OCI-M2 (cell line): Measurements from ENCODE around the gene RAPGEF3.

Experiments used
- DNase-seq: peaks from one replicate; lab custom pipeline; 2025; ENCODE audit not compliant: unreplicated experiment; lab: John Stamatoyannopoulos, UW

Gene RAPGEF3

DNA sequence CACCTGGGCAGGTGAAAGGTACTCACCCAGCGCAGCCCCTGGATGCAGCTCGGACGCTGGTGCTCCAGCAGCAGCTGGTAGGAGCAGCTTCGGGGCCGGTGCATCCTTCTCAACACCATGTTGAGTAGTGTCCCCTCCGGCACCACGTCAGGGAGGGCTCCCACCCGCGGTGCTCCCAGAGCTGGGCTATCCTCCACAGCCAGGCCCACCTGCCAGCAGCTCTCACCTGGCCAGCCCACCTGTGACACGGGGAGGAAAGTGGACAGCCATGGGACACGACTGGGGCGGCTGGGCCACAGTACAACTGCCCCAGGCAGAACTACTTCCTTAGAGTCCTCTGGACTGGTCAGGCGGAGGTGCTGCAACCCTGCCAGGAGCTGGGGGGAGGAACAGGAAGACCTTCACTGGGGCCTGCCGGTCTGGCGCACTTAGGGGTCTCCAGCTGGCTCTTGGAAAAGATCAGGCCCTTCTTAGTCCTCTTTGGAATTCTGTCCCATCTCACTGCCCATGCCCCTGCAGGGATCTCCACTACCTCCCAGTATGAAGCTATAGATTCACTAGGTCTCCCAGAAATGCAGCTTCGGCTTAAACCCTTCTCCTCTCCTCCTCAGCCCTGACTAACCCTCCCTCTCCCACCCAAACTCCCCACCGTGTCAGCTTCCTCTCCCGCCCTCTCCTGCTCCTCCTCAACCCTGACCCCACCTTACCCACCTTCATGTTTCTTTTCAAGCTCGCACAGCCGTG is 668 bp downstream of the RAPGEF3 start:
- no peak for DNase-seq

GRCh38 chr12:47757364-47757839 is 1.3 kb downstream of the RAPGEF3 start:
- DNase-seq = no peak

- no peak for DNase-seq
Measured at GRCh38 chr12:47755655-47756562, 2.8 kb downstream of the RAPGEF3 start.

DNA sequence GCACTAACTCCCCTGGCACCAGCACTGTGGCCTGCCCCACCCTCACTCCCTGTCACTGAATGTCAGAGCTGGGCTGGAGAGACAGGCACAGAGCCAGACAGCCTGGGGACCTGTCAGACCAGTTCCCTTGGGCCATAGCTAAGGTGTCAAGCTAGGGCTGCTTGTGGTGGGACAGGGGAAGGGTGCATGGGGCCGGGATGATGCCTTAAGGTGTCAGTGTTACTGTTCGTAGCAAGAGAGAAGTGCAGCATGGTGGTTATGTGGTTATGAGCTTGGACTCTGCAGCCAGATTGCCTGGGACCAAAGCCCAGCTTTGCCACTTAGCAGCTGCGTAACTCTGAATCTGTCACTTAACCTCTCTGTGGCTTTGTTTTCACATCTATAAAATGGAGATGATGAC is 3.8 kb downstream of the RAPGEF3 start:
- DNase-seq = no peak

GRCh38 chr12:47754126-47754525 is 4.6 kb downstream of the RAPGEF3 start:
- DNase-seq = no peak

DNA sequence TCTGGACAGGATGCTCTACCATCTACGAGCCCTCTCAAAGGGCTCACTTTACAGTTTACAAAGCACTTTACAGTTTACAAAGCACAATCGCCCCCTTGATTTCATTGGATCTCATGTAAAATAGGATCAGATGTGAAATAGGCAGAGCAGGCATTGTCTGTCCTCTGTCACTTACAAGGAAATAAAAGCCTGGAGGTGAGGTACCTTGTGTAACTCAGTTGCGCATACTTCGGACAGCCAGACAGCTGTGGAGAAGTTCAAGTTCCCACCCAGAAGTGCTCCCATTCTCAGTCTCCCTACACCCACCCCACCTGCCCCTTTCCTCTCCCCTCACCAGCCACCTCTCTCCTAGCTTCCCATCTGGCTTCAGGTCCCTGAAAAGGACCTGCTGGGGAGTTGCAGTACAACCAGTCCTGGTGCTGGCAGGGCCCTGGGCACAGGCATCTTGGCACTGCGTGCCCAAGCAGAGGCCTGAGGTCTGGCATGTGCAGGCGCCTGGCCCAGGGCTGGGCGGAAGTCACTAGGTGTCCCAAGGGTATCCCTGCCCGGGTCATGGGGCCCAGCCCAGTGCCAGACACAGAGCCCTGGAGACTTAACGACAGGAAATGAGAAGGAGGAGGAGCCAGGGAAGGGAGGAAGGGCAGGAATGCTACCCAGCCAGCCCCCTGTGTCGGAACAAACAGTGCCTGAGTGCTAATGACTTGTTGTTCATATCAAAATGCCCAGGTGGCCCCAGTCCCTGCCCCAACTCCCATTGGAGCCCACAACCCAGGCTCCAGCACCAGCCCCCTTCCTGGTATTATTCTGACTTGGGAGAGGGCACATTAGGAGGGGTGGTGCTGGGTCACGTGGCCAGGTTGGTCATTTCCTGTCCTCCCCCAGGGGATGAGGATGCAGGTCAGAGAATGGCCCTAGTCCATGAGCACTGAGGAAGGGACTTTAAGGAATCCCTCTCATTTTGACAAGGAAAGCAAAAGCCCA is 5.4 kb downstream of the RAPGEF3 start:
- DNase-seq = no peak

DNA sequence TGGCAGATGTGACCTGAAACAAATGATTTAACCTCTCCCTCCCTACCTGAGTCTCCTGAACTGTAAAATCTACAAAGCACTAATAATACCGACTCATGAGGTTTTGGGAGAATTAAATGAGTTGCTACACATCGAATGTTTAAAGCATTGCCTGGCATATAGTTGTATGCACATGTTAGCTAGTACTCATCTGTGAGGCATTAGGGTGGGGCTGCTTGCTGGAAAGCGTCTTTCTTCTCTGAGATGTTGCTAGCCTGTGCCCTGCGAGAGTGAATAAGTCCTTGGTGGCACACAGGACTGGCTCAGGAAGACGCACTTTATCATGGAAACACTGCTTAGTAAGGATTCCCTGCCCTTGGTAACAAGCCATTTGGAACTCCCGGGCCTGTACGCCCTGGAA is 6.1 kb downstream of the RAPGEF3 start:
- no peak for DNase-seq

DNA sequence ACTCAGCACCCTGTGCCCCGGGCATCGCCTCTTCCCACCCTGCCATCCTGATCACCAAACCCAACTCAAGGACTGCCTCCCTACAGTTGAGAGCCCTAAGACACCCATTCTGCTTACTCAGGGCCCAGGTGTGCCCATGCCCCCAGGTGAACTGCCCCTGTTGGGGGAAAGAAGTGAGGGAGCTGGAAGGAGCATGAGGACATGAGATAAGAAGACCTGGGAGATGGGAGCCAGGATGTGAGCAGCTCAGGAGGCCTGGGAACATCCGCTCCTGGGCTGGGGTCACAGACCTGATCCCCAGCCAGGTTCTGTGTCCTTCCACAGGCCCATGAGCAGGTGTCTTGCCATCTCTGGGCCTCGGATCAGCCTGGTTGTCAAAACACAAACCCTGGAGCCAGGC is 6.6 kb downstream of the RAPGEF3 start:
- no peak for DNase-seq

DNA sequence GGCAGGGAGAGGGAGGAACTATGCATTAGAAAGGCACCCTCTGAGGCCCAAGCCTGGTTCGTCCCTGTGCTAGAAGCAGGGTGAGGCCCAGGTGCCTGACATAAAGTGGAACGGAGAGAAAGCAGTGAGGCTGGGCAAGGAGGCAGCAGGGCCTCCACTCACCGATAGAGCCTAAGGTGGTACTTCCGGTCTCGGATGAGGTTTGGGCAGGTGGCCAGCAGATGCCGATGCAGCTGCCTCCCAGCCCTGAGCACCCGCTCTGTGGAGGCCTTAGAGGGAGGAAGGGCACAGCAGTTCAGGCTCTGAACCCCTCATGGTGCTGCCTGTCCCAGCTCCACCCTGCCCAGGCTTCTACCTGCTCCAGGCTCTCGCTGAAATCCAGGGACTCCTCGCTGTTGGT is 7.1 kb downstream of the RAPGEF3 start:
- DNase-seq = no peak

GRCh38 chr12:47750916-47751470 is 7.7 kb downstream of the RAPGEF3 start:
- DNase-seq = no peak

DNA sequence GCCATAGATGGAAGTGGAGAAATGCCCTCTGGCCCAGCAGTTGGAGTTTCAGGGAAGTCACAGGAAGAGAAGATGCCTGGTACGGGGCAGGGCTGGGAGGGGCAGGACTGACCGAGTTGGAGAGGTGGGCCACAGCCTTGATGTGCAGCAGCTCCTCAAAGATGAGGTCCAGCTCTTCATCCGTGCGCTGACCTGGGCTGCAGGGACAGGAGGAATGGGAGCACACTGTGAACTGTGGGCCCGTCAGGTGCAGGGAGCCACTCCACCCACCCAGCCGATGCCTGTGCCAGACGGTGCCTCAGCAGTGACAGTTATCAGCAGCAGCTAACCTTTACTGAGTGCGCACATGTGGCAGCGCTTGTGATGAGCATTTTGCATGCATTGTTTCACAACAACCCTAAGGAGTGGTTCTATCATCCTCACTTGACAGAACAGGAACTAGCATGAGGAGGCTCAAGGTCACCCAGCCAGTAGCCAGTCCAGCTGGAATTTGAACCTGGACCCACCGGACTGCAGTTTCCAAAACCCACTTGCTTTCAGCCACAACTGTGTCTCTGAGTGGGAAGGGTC is 8.4 kb downstream of the RAPGEF3 start:
- no peak for DNase-seq

- DNase-seq = no peak
Measured at GRCh38 chr12:47748899-47749298, 9.8 kb downstream of the RAPGEF3 start.

DNA sequence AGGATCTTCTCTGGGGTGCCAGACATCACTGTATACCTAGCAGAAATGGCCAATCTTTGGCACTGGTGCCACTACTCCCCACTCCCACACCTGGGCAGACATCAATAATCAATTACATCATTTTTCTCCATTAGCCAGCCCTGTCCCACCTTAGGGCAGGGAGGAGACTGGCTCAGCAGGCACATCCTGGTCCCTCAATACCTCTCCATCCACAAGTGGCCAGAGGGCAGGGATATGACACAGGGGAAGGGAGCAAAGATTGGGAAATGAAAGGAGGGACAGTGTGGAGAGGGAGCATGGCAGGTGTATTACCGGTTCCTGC is 10.2 kb downstream of the RAPGEF3 start:
- DNase-seq = no peak

DNA sequence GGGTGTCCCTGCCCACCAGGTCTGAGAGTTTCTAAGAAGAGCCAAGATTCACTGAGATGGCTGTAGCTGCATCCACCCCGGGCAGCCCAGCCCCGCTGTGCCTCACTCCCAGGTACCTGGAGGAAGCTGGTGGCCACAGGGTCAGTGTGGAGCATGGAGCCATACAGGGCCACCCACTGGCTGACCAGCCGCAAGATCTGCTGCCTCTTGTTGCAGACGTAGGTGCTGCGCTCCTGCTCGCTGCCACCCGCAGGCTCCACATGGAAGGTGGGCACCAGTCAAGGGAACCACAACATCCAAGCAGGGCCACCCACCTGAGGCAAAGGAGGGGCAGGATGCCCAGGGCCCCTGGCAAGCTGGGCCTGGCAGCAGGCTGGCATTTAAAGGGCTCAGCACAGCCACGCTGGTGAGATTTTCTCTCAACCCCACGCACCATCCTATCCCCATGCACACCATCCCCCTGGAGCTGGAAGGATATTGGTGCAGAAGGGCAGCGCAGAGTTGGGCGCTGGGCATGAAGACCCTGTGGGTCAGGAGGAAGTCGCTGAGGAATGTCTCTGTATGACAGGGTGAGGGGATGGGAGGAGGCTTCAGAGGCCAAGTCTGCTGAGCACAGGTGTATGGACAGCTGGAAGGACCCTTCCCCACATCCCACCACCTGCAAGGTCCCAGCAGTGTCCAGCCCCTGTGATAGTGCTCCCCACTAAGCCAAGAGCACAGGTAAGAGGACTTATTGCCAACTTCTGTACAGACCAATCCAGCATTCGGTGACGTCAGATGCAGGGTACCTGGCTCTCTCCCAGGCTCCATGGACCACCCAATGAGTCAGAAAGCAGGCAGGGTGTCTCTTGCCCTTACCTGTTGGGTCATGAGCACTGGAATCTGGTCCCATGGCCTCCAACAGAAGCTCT is 10.8 kb downstream of the RAPGEF3 start:
- no peak for DNase-seq

GRCh38 chr12:47747126-47747525 is 11.6 kb downstream of the RAPGEF3 start:
- no peak for DNase-seq

- no peak for DNase-seq
Measured at GRCh38 chr12:47746523-47746922, 12.2 kb downstream of the RAPGEF3 start.

GRCh38 chr12:47746073-47746472 is 12.6 kb downstream of the RAPGEF3 start:
- no peak for DNase-seq

DNA sequence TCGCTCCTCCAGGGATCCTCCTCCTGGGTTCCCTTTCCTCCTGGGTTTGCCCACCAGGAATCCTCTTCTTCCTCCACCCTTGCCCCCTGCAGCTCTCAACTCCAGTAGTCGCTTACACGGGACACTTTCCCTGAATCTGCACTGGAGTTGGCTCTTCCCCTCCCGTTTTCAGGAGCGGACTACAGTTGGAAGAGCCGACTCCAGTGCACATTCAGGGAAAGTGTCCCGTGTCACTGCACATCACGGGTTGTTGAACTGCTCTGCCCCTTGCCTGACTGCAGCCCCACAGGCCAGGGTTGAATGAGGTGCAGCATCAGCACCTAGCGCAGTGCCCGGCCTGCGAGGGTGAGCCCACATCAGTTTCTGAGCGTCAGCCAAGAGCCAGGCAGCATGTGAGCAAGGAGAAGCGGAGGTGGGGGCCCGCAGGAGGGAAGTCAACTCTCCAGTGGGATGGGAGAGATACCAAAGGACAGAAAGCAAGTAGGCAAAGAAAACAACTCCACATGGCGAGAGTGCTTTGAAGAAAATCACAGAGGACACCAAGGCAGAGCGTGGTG is 13.1 kb downstream of the RAPGEF3 start:
- no peak for DNase-seq

DNA sequence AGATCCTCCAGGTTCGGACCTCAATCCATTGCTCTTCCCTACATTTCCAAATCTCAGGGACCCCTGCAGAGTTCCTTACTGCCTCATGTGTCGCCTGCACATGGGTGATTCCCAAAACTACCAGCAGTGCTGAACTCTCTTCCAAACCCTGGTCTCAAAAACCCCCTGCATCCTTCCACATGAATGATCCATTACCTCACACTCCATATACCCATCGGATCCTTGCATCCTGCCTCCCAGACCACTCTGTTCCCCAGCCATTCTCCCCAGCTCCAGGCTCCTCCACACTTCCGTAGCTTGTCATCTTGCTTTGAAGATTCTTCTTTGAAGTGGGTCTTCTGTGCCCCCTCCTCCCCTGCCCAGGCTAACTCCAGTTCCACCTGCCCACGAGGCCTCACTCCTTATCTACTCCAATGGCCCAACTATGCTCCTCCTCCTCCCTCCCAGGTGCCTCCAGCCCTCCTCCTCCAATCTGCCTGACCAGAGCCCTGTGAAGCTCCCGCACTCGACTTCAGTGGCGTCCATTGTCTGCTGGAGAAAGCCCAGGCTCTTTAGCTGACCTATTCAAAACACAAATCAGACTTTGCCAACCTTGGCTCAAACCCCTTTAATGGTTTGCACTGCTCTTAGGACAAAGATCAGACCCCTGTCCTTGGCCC is 13.8 kb downstream of the RAPGEF3 start:
- DNase-seq = no peak
